Esophagus muscularis mucosa (tissue), 3 donors: ENCODE results near the gene SRSF5.

Experiments used
- EP300 ChIP-seq: sonication (generic); formaldehyde crosslinking; IDR thresholded peaks from one replicate; pipeline ENCODE4 v1.6.1; 2017; ENCODE audit warnings: antibody characterized with exemption
- TF ChIP-seq, protein P1 (sequence below), 3 experiments: fragments of 200-600 bp in 2 of 3; fragments of 450-650 bp in 1 of 3; sonication (generic) in 2 of 3; IDR thresholded peaks; one replicate each; pipeline ENCODE4 v1.5.1; 2017 to 2019; ENCODE audit warnings: antibody characterized with exemption in 3 of 3, mild to moderate bottlenecking in 2 of 3, moderate library complexity in 1 of 3

DNA sequence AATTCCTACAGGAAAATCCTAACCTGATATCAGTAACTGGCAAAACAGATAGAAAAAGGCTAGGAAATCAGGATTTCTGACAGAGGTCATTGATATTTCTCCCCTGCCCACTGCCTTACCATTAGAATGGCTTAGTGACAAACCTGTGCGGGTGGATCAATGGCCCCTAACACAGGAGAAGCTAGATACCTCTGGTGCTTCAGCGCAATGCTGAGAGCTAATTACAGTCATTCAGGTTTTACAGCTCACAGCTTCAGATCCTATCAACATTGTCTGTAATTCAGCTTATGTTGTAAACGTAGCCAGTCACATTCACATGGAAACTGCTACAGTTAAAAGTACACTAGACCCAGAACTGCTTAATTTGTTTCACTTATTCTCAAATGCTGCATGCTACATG, 47.5 kb downstream of the SRSF5 start:
- TF ChIP-seq, protein P1, sequence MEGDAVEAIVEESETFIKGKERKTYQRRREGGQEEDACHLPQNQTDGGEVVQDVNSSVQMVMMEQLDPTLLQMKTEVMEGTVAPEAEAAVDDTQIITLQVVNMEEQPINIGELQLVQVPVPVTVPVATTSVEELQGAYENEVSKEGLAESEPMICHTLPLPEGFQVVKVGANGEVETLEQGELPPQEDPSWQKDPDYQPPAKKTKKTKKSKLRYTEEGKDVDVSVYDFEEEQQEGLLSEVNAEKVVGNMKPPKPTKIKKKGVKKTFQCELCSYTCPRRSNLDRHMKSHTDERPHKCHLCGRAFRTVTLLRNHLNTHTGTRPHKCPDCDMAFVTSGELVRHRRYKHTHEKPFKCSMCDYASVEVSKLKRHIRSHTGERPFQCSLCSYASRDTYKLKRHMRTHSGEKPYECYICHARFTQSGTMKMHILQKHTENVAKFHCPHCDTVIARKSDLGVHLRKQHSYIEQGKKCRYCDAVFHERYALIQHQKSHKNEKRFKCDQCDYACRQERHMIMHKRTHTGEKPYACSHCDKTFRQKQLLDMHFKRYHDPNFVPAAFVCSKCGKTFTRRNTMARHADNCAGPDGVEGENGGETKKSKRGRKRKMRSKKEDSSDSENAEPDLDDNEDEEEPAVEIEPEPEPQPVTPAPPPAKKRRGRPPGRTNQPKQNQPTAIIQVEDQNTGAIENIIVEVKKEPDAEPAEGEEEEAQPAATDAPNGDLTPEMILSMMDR (IDR thresholded peaks at IDR 0.05): no peak
- TF ChIP-seq EP300: no peak
